ENCODE results near the gene ICA1L. TPM values are rescaled to one million over a fixed set of nuclear protein-coding genes. Genes with fewer than 3 reads are reported as not detected.

Gene ICA1L
- polyA plus RNA-seq, 12 donors, result 8.6 to 21.9 (median 13.1) TPM; not detected in 1

GRCh38 chr2:202786842-202787241, 84.7 kb downstream of the ICA1L start:
- no peak for DNase-seq

GRCh38 chr2:202782940-202783558, 88.5 kb downstream of the ICA1L start:
- DNase-seq, result no peak

GRCh38 chr2:202780514-202781021, 91.0 kb downstream of the ICA1L start:
- no peak for DNase-seq

GRCh38 chr2:202778217-202778616, 93.3 kb downstream of the ICA1L start:
- DNase-seq, result no peak

- DNase-seq, result no peak
Observed at GRCh38 chr2:202774104-202774503, 97.5 kb downstream of the ICA1L start.

- DNase-seq, result no peak
Observed at GRCh38 chr2:202773301-202773973, 98.1 kb downstream of the ICA1L start.

- DNase-seq, result no peak
Observed at GRCh38 chr2:202771741-202772460, 99.7 kb downstream of the ICA1L start.

GRCh38 chr2:202771336-202771735, 100.2 kb downstream of the ICA1L start:
- no peak for DNase-seq

GRCh38 chr2:202769201-202769600, 102.4 kb downstream of the ICA1L start:
- no peak for DNase-seq

- DNase-seq, result no peak
Observed at GRCh38 chr2:202768273-202768672, 103.3 kb downstream of the ICA1L start.

- no peak for DNase-seq
Observed at GRCh38 chr2:202765436-202765835, 106.1 kb downstream of the ICA1L start.

GRCh38 chr2:202764991-202765390, 106.6 kb downstream of the ICA1L start:
- no peak for DNase-seq

- no peak for DNase-seq
Observed at GRCh38 chr2:202763916-202764315, 107.7 kb downstream of the ICA1L start.

- DNase-seq, result no peak
Observed at GRCh38 chr2:202762556-202762955, 109.0 kb downstream of the ICA1L start.

- no peak for DNase-seq
Observed at GRCh38 chr2:202760848-202761247, 110.7 kb downstream of the ICA1L start.

- DNase-seq, result no peak
Observed at GRCh38 chr2:202758604-202759003, 113.0 kb downstream of the ICA1L start.

GRCh38 chr2:202758128-202758527, 113.4 kb downstream of the ICA1L start:
- no peak for DNase-seq

GRCh38 chr2:202757339-202757738, 114.2 kb downstream of the ICA1L start:
- no peak for DNase-seq

GRCh38 chr2:202756598-202756997, 115.0 kb downstream of the ICA1L start:
- no peak for DNase-seq

- no peak for DNase-seq
Observed at GRCh38 chr2:202754936-202755335, 116.6 kb downstream of the ICA1L start.

GRCh38 chr2:202752071-202752470, 119.5 kb downstream of the ICA1L start:
- DNase-seq, result no peak

GRCh38 chr2:202750763-202751427, 120.7 kb downstream of the ICA1L start:
- no peak for DNase-seq
